ENCODE data around the gene RANGRF.
A peak's percentile ranks its signal among the peaks of the same experiment; 100 is the strongest.

RANGRF gene

DNA sequence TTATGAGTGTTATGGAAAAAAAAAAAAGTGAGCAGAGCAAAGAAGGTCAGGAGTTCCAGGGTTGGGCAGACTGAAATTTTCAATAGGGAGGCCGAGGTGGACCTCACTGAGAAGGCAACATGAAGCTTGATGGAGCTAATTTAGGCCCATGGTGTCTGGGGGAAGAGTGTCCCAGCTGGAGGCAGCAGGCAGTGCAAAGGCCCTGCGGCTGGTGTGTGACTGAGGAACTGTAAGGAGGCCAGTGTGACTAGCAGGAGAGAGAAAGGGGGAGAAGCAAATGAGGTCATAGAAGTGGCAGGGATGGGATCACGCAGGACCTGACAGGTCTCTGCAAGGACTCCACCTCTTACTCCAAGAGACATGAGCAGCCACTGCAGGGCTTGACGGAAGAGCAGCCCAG is 31.8 kb downstream of the RANGRF start:
- Histone ChIP-seq H3K36me3 (ENCODE audit: control insufficient read depth in 1 of 2, insufficient read depth in 2 of 2, low read depth in 1 of 2, low read length in 2 of 2) (no peaks in the 10 kb centered on the region), H3K4me1 (ENCODE audit: control insufficient read depth, insufficient read depth, low read depth, low read length) (peaks cover 8% of the 10 kb centered on the region), H3K27me3 (ENCODE audit: control insufficient read depth in 1 of 2, insufficient read depth in 1 of 2, low read length in 2 of 2) (peaks cover 39 to 43% of the 10 kb centered on the region in 2 experiments), H3K4me3 (ENCODE audit: insufficient read depth in 1 of 2, low read depth in 1 of 2, low read length in 2 of 2) (no peak overlapping the region), H3K79me1 (replicated peaks; ENCODE audit: low read length, poor library complexity, severe bottlenecking) (no peaks in the 10 kb centered on the region), H2BK5ac (ENCODE audit: low read depth, low read length, poor library complexity, severe bottlenecking) (no peak overlapping the region), H3K4me2 (ENCODE audit: low read length, poor library complexity, severe bottlenecking) (no peak overlapping the region), H2BK12ac (ENCODE audit: low read length in 2 of 2) (no peak overlapping the region), H3K9me3 (ENCODE audit: control insufficient read depth, low read length) (no peaks in the 10 kb centered on the region), H3K27ac (ENCODE audit: low read length, poor library complexity, severe bottlenecking) (no peak overlapping the region), H2AK5ac (ENCODE audit: low read length, severe bottlenecking) (no peak overlapping the region), H2AFZ (ENCODE audit: low read depth, low read length) (no peak overlapping the region), H3K14ac (ENCODE audit: low read length in 2 of 2) (peak overlapping the region in 1 of 2 experiments; percentile 37), H4K91ac (ENCODE audit: low read length) (no peak overlapping the region), H3K9ac (ENCODE audit: low read length) (no peak overlapping the region), H2BK120ac (ENCODE audit: low read depth, low read length) (no peak overlapping the region), H3K23ac (ENCODE audit: low read length in 2 of 2) (peak overlapping the region in 1 of 2 experiments; percentile 15), H3K4ac (ENCODE audit: low read depth in 1 of 2, low read length in 2 of 2) (no peak overlapping the region), H4K8ac (ENCODE audit: low read length) (no peak overlapping the region), H3K18ac (ENCODE audit: low read depth in 1 of 2, low read length in 2 of 2) (no peak overlapping the region), H2BK15ac (ENCODE audit: low read depth, poor library complexity, severe bottlenecking) (no peak overlapping the region)
- DNase-seq = no peak
- 88% methylated on average over 4 of the region's 4 CpGs for WGBS

DNA sequence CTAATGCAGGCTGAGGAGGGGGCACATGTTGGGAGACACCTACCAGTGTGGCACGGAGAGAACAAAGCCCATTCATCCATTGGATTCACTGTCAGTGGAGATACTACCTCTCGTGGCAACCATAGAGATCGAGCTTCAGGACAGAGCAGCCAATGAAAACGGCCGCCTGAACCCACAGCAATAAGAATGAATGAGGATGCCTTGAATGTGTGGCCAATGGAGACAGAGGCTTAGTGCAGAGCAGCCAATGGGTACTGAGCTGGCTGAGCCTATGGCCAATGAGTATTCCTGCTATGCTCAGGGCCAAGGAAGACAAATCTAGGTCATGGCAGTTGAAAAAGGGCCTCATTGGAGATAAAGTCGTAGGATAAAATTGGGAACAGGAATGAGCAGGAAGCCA is 32.5 kb downstream of the RANGRF start:
- Histone ChIP-seq H3K36me3 (ENCODE audit: control insufficient read depth in 1 of 2, insufficient read depth in 2 of 2, low read depth in 1 of 2, low read length in 2 of 2) (no peaks in the 10 kb centered on the region), H2BK5ac (ENCODE audit: low read depth, low read length, poor library complexity, severe bottlenecking) (no peak overlapping the region), H4K91ac (ENCODE audit: low read length) (no peak overlapping the region), H4K8ac (ENCODE audit: low read length) (no peak overlapping the region), H3K4me3 (ENCODE audit: insufficient read depth in 1 of 2, low read depth in 1 of 2, low read length in 2 of 2) (no peak overlapping the region), H2BK15ac (ENCODE audit: low read depth, poor library complexity, severe bottlenecking) (no peak overlapping the region), H2BK12ac (ENCODE audit: low read length in 2 of 2) (no peak overlapping the region), H3K18ac (ENCODE audit: low read depth in 1 of 2, low read length in 2 of 2) (no peak overlapping the region), H3K14ac (ENCODE audit: low read length in 2 of 2) (no peak overlapping the region), H2AK5ac (ENCODE audit: low read length, severe bottlenecking) (no peak overlapping the region), H3K23ac (ENCODE audit: low read length in 2 of 2) (no peak overlapping the region), H3K79me1 (replicated peaks; ENCODE audit: low read length, poor library complexity, severe bottlenecking) (no peaks in the 10 kb centered on the region), H3K4ac (ENCODE audit: low read depth in 1 of 2, low read length in 2 of 2) (no peak overlapping the region), H3K9me3 (ENCODE audit: control insufficient read depth, low read length) (no peaks in the 10 kb centered on the region), H2BK120ac (ENCODE audit: low read depth, low read length) (no peak overlapping the region), H2AFZ (ENCODE audit: low read depth, low read length) (no peak overlapping the region), H3K27me3 (ENCODE audit: control insufficient read depth in 1 of 2, insufficient read depth in 1 of 2, low read length in 2 of 2) (peaks cover 32 to 39% of the 10 kb centered on the region in 2 experiments), H3K4me2 (ENCODE audit: low read length, poor library complexity, severe bottlenecking) (no peak overlapping the region), H3K4me1 (ENCODE audit: control insufficient read depth, insufficient read depth, low read depth, low read length) (peaks cover 2% of the 10 kb centered on the region), H3K27ac (ENCODE audit: low read length, poor library complexity, severe bottlenecking) (no peak overlapping the region), H3K9ac (ENCODE audit: low read length) (no peak overlapping the region)
- no peak for DNase-seq
- 82% methylated on average over 6 of the region's 6 CpGs for WGBS

GRCh38 chr17:8322061-8322460 is 33.6 kb downstream of the RANGRF start:
- H3K14ac ChIP-seq (ENCODE audit: low read length in 2 of 2) = no peak overlapping the region
- no peak overlapping the region for H3K9ac ChIP-seq (ENCODE audit: low read length)
- WGBS = 89% methylated on average over 8 of the region's 8 CpGs
- H2BK15ac ChIP-seq (ENCODE audit: low read depth, poor library complexity, severe bottlenecking) = no peak overlapping the region
- no peak overlapping the region for H3K4ac ChIP-seq (ENCODE audit: low read depth in 1 of 2, low read length in 2 of 2)
- H3K36me3 ChIP-seq (ENCODE audit: control insufficient read depth in 1 of 2, insufficient read depth in 2 of 2, low read depth in 1 of 2, low read length in 2 of 2) = no peaks in the 10 kb centered on the region
- peaks cover 8% of the 10 kb centered on the region for H3K4me1 ChIP-seq (ENCODE audit: control insufficient read depth, insufficient read depth, low read depth, low read length)
- no peak overlapping the region for H3K23ac ChIP-seq (ENCODE audit: low read length in 2 of 2)
- no peaks in the 10 kb centered on the region for H3K9me3 ChIP-seq (ENCODE audit: control insufficient read depth, low read length)
- peaks cover 21 to 32% of the 10 kb centered on the region in 2 experiments for H3K27me3 ChIP-seq (ENCODE audit: control insufficient read depth in 1 of 2, insufficient read depth in 1 of 2, low read length in 2 of 2)
- no peak overlapping the region for H2AFZ ChIP-seq (ENCODE audit: low read depth, low read length)
- no peak overlapping the region for H2AK5ac ChIP-seq (ENCODE audit: low read length, severe bottlenecking)
- H3K79me1 ChIP-seq (replicated peaks; ENCODE audit: low read length, poor library complexity, severe bottlenecking) = no peaks in the 10 kb centered on the region
- no peak for DNase-seq
- H4K91ac ChIP-seq (ENCODE audit: low read length) = no peak overlapping the region
- no peak overlapping the region for H2BK5ac ChIP-seq (ENCODE audit: low read depth, low read length, poor library complexity, severe bottlenecking)
- no peak overlapping the region for H3K4me2 ChIP-seq (ENCODE audit: low read length, poor library complexity, severe bottlenecking)
- H3K4me3 ChIP-seq (ENCODE audit: insufficient read depth in 1 of 2, low read depth in 1 of 2, low read length in 2 of 2) = no peak overlapping the region
- no peak overlapping the region for H3K27ac ChIP-seq (ENCODE audit: low read length, poor library complexity, severe bottlenecking)
- H2BK120ac ChIP-seq (ENCODE audit: low read depth, low read length) = no peak overlapping the region
- no peak overlapping the region for H4K8ac ChIP-seq (ENCODE audit: low read length)
- no peak overlapping the region for H3K18ac ChIP-seq (ENCODE audit: low read depth in 1 of 2, low read length in 2 of 2)
- H2BK12ac ChIP-seq (ENCODE audit: low read length in 2 of 2) = no peak overlapping the region

GRCh38 chr17:8324132-8324531 is 35.7 kb downstream of the RANGRF start:
- H4K91ac ChIP-seq (ENCODE audit: low read length) = no peak overlapping the region
- no peak overlapping the region for H3K4me2 ChIP-seq (ENCODE audit: low read length, poor library complexity, severe bottlenecking)
- no peak overlapping the region for H3K18ac ChIP-seq (ENCODE audit: low read depth in 1 of 2, low read length in 2 of 2)
- peaks cover 3% of the 10 kb centered on the region for H3K79me1 ChIP-seq (replicated peaks; ENCODE audit: low read length, poor library complexity, severe bottlenecking)
- peaks cover 7 to 12% of the 10 kb centered on the region in 2 experiments for H3K27me3 ChIP-seq (ENCODE audit: control insufficient read depth in 1 of 2, insufficient read depth in 1 of 2, low read length in 2 of 2)
- no peak overlapping the region for H2BK5ac ChIP-seq (ENCODE audit: low read depth, low read length, poor library complexity, severe bottlenecking)
- no peak overlapping the region for H4K8ac ChIP-seq (ENCODE audit: low read length)
- no peak overlapping the region for H2BK12ac ChIP-seq (ENCODE audit: low read length in 2 of 2)
- peaks cover 12% of the 10 kb centered on the region for H3K4me1 ChIP-seq (ENCODE audit: control insufficient read depth, insufficient read depth, low read depth, low read length)
- H3K14ac ChIP-seq (ENCODE audit: low read length in 2 of 2) = no peak overlapping the region
- no peak overlapping the region for H2BK15ac ChIP-seq (ENCODE audit: low read depth, poor library complexity, severe bottlenecking)
- WGBS = 64% methylated on average over 5 of the region's 5 CpGs
- no peak overlapping the region for H3K9ac ChIP-seq (ENCODE audit: low read length)
- no peak overlapping the region for H3K4me3 ChIP-seq (ENCODE audit: insufficient read depth in 1 of 2, low read depth in 1 of 2, low read length in 2 of 2)
- no peak overlapping the region for H3K27ac ChIP-seq (ENCODE audit: low read length, poor library complexity, severe bottlenecking)
- no peak overlapping the region for H3K23ac ChIP-seq (ENCODE audit: low read length in 2 of 2)
- no peak overlapping the region for H2BK120ac ChIP-seq (ENCODE audit: low read depth, low read length)
- H2AK5ac ChIP-seq (ENCODE audit: low read length, severe bottlenecking) = no peak overlapping the region
- no peaks in the 10 kb centered on the region for H3K36me3 ChIP-seq (ENCODE audit: control insufficient read depth in 1 of 2, insufficient read depth in 2 of 2, low read depth in 1 of 2, low read length in 2 of 2)
- no peaks in the 10 kb centered on the region for H3K9me3 ChIP-seq (ENCODE audit: control insufficient read depth, low read length)
- H2AFZ ChIP-seq (ENCODE audit: low read depth, low read length) = no peak overlapping the region
- DNase-seq = no peak
- H3K4ac ChIP-seq (ENCODE audit: low read depth in 1 of 2, low read length in 2 of 2) = no peak overlapping the region

All from mesenchymal stem cell (in vitro differentiated cells and primary cell).